NCI-H82 (cell line): Measurements from ENCODE around the gene TMEM150B.
"Not testable (repeated sequence)": the region's sequence is repeated elsewhere in the genome, so short reads cannot be mapped to it uniquely, and the experiment has no call there.

Experiments used
- DNase-seq: peaks from one replicate; lab custom pipeline; 2025; lab: John Stamatoyannopoulos, UW

TMEM150B gene

GRCh38 chr19:55339105-55339888, 14.2 kb upstream of the TMEM150B start, which contains the start of gene KMT5C:
TSS of gene KMT5C (plus strand) at chr19:55339876. CDS start at chr19:55341937, 2,061 bp downstream.
- peak; percentile 100 for DNase-seq

GRCh38 chr19:55336101-55336500, 11.0 kb upstream of the TMEM150B start:
- no peak for DNase-seq

- no peak for DNase-seq
These were observed 8.7 kb upstream of the TMEM150B start for GRCh38 chr19:55333870-55334269.

GRCh38 chr19:55329791-55330190, 4.7 kb upstream of the TMEM150B start:
- DNase-seq = not testable (repeated sequence)

- DNase-seq = peak; percentile 33
These were observed 3.7 kb upstream of the TMEM150B start for GRCh38 chr19:55328774-55329318.

GRCh38 chr19:55324662-55325061, 479 bp downstream of the TMEM150B start:
- DNase-seq = no peak

- DNase-seq = no peak
These were observed 2.8 kb downstream of the TMEM150B start for GRCh38 chr19:55322204-55322885.

- DNase-seq = no peak
These were observed 3.5 kb downstream of the TMEM150B start for GRCh38 chr19:55321466-55322137.

- DNase-seq = no peak
These were observed 4.2 kb downstream of the TMEM150B start for GRCh38 chr19:55320844-55321419.

- peak; percentile 80 for DNase-seq
These were observed 5.4 kb downstream of the TMEM150B start for GRCh38 chr19:55319785-55320184.

GRCh38 chr19:55316646-55317045, 8.5 kb downstream of the TMEM150B start:
- no peak for DNase-seq

- no peak for DNase-seq
These were observed 9.1 kb downstream of the TMEM150B start for GRCh38 chr19:55315956-55316525.

GRCh38 chr19:55314396-55314795, 10.7 kb downstream of the TMEM150B start:
- DNase-seq = no peak

- DNase-seq = no peak
These were observed 12.3 kb downstream of the TMEM150B start for GRCh38 chr19:55312621-55313512.

- no peak for DNase-seq
These were observed 13.3 kb downstream of the TMEM150B start for GRCh38 chr19:55311797-55312196.

GRCh38 chr19:55311397-55311796, 13.7 kb downstream of the TMEM150B start:
- no peak for DNase-seq

GRCh38 chr19:55310498-55310897, 14.6 kb downstream of the TMEM150B start:
- no peak for DNase-seq

- peak; percentile 52 for DNase-seq
These were observed 15.7 kb downstream of the TMEM150B start for GRCh38 chr19:55309448-55309847.

GRCh38 chr19:55308281-55308680, 16.9 kb downstream of the TMEM150B start:
- no peak for DNase-seq

- DNase-seq = no peak
These were observed 18.4 kb downstream of the TMEM150B start for GRCh38 chr19:55306712-55307111.
